ENCODE data around the gene HBE1. TPM values are rescaled to one million over a fixed set of nuclear protein-coding genes. Genes with fewer than 3 reads are reported as not detected.

Gene HBE1
- total and polyA plus RNA-seq, 2 donors (not counting 1 experiment from before 2014, with no cell fraction given): not detected

DNA sequence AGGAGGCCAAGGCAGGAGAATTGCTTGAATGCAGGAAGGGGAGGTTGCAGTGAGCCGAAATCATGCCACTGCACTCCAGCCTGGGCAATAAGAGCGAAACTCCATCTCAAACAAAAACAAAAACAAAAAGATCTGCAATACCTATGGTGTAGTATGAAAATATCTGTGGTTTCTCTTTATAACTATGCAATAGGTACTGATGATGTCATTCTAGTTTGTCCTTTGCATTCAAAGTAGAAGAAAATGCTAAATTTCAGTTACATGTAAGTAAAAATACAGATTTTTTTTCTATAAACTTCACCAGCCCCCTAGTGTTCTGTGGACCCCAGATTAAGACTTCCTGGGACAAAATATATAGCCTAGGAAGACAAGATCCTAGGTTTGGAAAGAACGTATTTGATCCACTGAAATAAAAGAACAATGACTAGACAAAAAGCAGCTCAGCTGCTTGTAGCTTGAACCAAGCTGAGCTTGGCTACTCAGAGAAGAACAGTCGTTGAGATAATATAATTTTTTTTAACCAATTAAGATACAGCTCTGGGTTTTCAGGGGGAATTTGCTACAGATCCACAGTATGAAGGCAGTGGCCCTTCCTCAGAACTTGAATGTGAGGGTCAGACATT, 2.8 kb upstream of the HBE1 start:
- ChIA-PET CTCF (no interaction called here), POLR2A (no interaction called here)
- intact Hi-C loops (cut with micrococcal nuclease): no loop called here
- Histone ChIP-seq H3K27me3 (replicated peaks in 1 of 4; ENCODE audit: control extremely low read depth in 1 of 4, control insufficient read depth in 3 of 4, insufficient read depth in 4 of 4, low read length in 3 of 4) (peaks cover 0 to 2% (median 0%) of the 10 kb centered on the region in 4 experiments), H3K9ac (ENCODE audit: low read length) (no peak overlapping the region), H3K36me3 (replicated peaks in 1 of 2; ENCODE audit: control extremely low read depth in 1 of 2, control insufficient read depth in 1 of 2, extremely low read depth in 1 of 2, insufficient read depth in 2 of 2, low read length in 1 of 2) (no peaks in the 10 kb centered on the region), H3K27ac (ENCODE audit: low read length in 2 of 2) (no peak overlapping the region), H3K4me1 (ENCODE audit: control insufficient read depth in 2 of 2, insufficient read depth in 2 of 2, low read length in 2 of 2) (no peaks in the 10 kb centered on the region), H3K79me2 (ENCODE audit: control insufficient read depth, insufficient read depth, low read length) (no peaks in the 10 kb centered on the region), H4K20me1 (ENCODE audit: control insufficient read depth, insufficient read depth, low read length, poor library complexity, severe bottlenecking) (no peaks in the 10 kb centered on the region), H3K9me3 (ENCODE audit: control extremely low read depth in 1 of 3, control insufficient read depth in 2 of 3, insufficient read depth in 1 of 3, low read length in 2 of 3) (no peaks in the 10 kb centered on the region), H3K4me3 (ENCODE audit: control extremely low read depth in 1 of 5, extremely low read depth in 1 of 5, insufficient read depth in 1 of 5, low read depth in 2 of 5, low read length in 4 of 5) (no peak overlapping the region), H2AFZ (ENCODE audit: insufficient read depth, low read depth, low read length, poor library complexity, severe bottlenecking) (no peak overlapping the region), H3K4me2 (replicated peaks; ENCODE audit: low read depth, low read length, poor library complexity, severe bottlenecking) (no peak overlapping the region)
- ATAC-seq (ENCODE audit: low read depth) (no peak), DNase-seq (no peak)
- Mint-ChIP-seq H3K27ac (no peak overlapping the region), H3K4me1 (no peaks in the 10 kb centered on the region), H3K9me3 (ENCODE audit: insufficient read depth) (no peaks in the 10 kb centered on the region), H3K27me3 (no peaks in the 10 kb centered on the region), H3K4me3 (no peak overlapping the region)
- 100% methylated on average over 1 of the region's 4 CpGs for whole genome bisulfite sequencing (ENCODE audit: insufficient coverage)
- TF ChIP-seq, protein P1, sequence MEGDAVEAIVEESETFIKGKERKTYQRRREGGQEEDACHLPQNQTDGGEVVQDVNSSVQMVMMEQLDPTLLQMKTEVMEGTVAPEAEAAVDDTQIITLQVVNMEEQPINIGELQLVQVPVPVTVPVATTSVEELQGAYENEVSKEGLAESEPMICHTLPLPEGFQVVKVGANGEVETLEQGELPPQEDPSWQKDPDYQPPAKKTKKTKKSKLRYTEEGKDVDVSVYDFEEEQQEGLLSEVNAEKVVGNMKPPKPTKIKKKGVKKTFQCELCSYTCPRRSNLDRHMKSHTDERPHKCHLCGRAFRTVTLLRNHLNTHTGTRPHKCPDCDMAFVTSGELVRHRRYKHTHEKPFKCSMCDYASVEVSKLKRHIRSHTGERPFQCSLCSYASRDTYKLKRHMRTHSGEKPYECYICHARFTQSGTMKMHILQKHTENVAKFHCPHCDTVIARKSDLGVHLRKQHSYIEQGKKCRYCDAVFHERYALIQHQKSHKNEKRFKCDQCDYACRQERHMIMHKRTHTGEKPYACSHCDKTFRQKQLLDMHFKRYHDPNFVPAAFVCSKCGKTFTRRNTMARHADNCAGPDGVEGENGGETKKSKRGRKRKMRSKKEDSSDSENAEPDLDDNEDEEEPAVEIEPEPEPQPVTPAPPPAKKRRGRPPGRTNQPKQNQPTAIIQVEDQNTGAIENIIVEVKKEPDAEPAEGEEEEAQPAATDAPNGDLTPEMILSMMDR (IDR thresholded peaks at IDR 0.05): no peak
- no peak for TF ChIP-seq EZH2 (IDR thresholded peaks at IDR 0.05; ENCODE audit: borderline replicate concordance, insufficient read depth, low read depth, low read length, poor library complexity, severe bottlenecking)

DNA sequence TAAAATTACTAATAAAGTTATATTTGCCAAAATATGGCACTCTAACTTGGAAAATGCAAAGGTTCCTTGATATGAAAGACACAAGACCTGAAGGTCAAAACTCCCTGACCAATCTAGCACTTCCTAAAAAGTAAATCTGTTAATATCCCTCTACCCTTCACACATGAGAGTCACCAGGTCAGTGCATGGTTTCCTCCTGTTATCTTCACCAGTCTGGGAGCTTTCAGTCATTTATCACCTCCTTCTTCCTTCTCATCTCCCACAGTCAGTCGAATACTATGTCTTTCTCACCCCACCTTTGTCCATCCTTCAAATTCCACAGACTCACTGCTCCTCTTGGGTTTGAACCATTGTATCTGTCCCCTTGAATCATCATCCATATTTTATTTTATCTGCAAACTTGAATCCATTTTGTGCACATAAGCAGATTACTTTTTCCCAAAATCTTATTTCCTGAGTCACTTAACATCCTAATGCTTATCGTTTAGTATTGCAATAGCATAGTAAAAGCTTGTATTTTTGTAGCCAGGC, 2.6 kb downstream of the HBE1 start:
- no peaks in the 10 kb centered on the region for H3K79me2 ChIP-seq (ENCODE audit: control insufficient read depth, insufficient read depth, low read length)
- H3K27ac ChIP-seq (ENCODE audit: low read length in 2 of 2): no peak overlapping the region
- no peak overlapping the region for H3K27ac Mint-ChIP-seq
- H2AFZ ChIP-seq (ENCODE audit: insufficient read depth, low read depth, low read length, poor library complexity, severe bottlenecking): no peak overlapping the region
- intact Hi-C loops (cut with micrococcal nuclease): no loop called here
- no peak overlapping the region for H3K4me2 ChIP-seq (replicated peaks; ENCODE audit: low read depth, low read length, poor library complexity, severe bottlenecking)
- no peaks in the 10 kb centered on the region for H3K9me3 ChIP-seq (ENCODE audit: control extremely low read depth in 1 of 3, control insufficient read depth in 2 of 3, insufficient read depth in 1 of 3, low read length in 2 of 3)
- no peaks in the 10 kb centered on the region for H3K27me3 Mint-ChIP-seq
- H3K9ac ChIP-seq (ENCODE audit: low read length): no peak overlapping the region
- H3K4me1 ChIP-seq (ENCODE audit: control insufficient read depth in 2 of 2, insufficient read depth in 2 of 2, low read length in 2 of 2): no peaks in the 10 kb centered on the region
- no peak for DNase-seq
- no peaks in the 10 kb centered on the region for H3K27me3 ChIP-seq (replicated peaks in 1 of 4; ENCODE audit: control extremely low read depth in 1 of 4, control insufficient read depth in 3 of 4, insufficient read depth in 4 of 4, low read length in 3 of 4)
- no peak overlapping the region for H3K4me3 Mint-ChIP-seq
- H3K4me3 ChIP-seq (ENCODE audit: control extremely low read depth in 1 of 5, extremely low read depth in 1 of 5, insufficient read depth in 1 of 5, low read depth in 2 of 5, low read length in 4 of 5): no peak overlapping the region
- CTCF ChIA-PET: no interaction called here
- no peak for ATAC-seq (ENCODE audit: low read depth)
- no peaks in the 10 kb centered on the region for H3K9me3 Mint-ChIP-seq (ENCODE audit: insufficient read depth)
- no peaks in the 10 kb centered on the region for H3K36me3 ChIP-seq (replicated peaks in 1 of 2; ENCODE audit: control extremely low read depth in 1 of 2, control insufficient read depth in 1 of 2, extremely low read depth in 1 of 2, insufficient read depth in 2 of 2, low read length in 1 of 2)
- WGBS (ENCODE audit: insufficient coverage): 75% methylated on average over 1 of the region's 2 CpGs
- H3K4me1 Mint-ChIP-seq: no peaks in the 10 kb centered on the region
- POLR2A ChIA-PET: no interaction called here
- TF ChIP-seq, protein P1 (IDR thresholded peaks at IDR 0.05): no peak
- TF ChIP-seq EZH2 (IDR thresholded peaks at IDR 0.05; ENCODE audit: borderline replicate concordance, insufficient read depth, low read depth, low read length, poor library complexity, severe bottlenecking): no peak
- no peaks in the 10 kb centered on the region for H4K20me1 ChIP-seq (ENCODE audit: control insufficient read depth, insufficient read depth, low read length, poor library complexity, severe bottlenecking)

Measured in B cell (primary cell).